B cell (primary cell): ENCODE measurements around the gene TMBIM4. TPM values are rescaled to one million over a fixed set of nuclear protein-coding genes. Genes with fewer than 3 reads are reported as not detected.

Experiments used
- polyA plus RNA-seq: library from polyadenylated mRNA; depleted of rRNA; stranded (reverse); fragments of >200 nt; gene quantifications from 2 replicates; pipeline ENCODE4 v1.2.3, GENCODE V29; 2012
- total RNA-seq, 2 donors: library from RNA; stranded (reverse); fragments of 120-200 nt in 1 of 2; gene quantifications; 1 replicate in 1 of 2; 2 replicates in 1 of 2; pipeline versions ENCODE4 v1.2.3 to v1.2.4, GENCODE V29; 2013 to 2022

Gene TMBIM4
- total and polyA plus RNA-seq, 2 donors (not counting 1 experiment from before 2014, with no cell fraction given) = 85.1 to 88.1 TPM

Other genes with a start within 250 kb of the TMBIM4 start
- 21.1 and 23.4 TPM in 2 replicates for gene LLPH, start 39.2 kb downstream of the TMBIM4 start, total RNA-seq
- gene LLPH, start 39.2 kb downstream of the TMBIM4 start, polyA plus RNA-seq = 2.1 and 5.2 TPM in 2 replicates
- 3.9 and 4.2 TPM in 2 replicates for gene IRAK3, start 19.2 kb upstream of the TMBIM4 start, total RNA-seq
- gene IRAK3, start 19.2 kb upstream of the TMBIM4 start, polyA plus RNA-seq = 4.3 and 6.1 TPM in 2 replicates
- 10.0 and 11.8 TPM in 2 replicates for gene HELB, start 132.5 kb upstream of the TMBIM4 start, total RNA-seq
- gene HELB, start 132.5 kb upstream of the TMBIM4 start, polyA plus RNA-seq = 2.4 and 3.7 TPM in 2 replicates